ENCODE data around the gene BAIAP3.

BAIAP3 gene

GRCh38 chr16:1333854-1334700 is 632 bp downstream of the BAIAP3 start:
- no peak for DNase-seq

- DNase-seq: no peak
Measured at GRCh38 chr16:1334739-1335138, 1.3 kb downstream of the BAIAP3 start.

- DNase-seq: peak in 1 of 2 experiments; percentile 40
Measured at GRCh38 chr16:1335211-1335971, 1.9 kb downstream of the BAIAP3 start.

DNA sequence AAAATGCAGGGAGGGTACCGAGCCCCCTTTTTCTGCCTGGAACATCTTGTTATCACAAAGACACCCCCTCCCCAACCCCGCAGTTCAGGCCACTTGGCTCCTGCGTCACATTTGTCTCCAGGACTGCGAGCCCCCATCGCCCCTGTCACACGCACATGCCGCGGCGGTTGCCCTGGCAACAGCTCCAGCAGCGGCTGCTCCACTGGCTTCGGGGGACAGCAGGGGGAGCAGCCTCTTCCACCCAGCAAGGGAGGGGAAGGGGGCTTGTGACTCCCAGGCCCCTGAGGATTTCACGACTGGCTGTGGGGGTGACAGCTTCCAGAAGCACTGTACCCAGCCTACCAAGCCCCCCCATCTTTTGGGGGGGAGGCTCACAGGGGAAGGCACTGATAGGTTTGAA is 2.6 kb downstream of the BAIAP3 start:
- no peak for DNase-seq

- DNase-seq: no peak
Measured at GRCh38 chr16:1336619-1337018, 3.2 kb downstream of the BAIAP3 start.

GRCh38 chr16:1337486-1337885 is 4.0 kb downstream of the BAIAP3 start:
- DNase-seq: no peak

- peak in 1 of 2 experiments; percentile 49 for DNase-seq
Measured at GRCh38 chr16:1338119-1338730, 4.8 kb downstream of the BAIAP3 start.

DNA sequence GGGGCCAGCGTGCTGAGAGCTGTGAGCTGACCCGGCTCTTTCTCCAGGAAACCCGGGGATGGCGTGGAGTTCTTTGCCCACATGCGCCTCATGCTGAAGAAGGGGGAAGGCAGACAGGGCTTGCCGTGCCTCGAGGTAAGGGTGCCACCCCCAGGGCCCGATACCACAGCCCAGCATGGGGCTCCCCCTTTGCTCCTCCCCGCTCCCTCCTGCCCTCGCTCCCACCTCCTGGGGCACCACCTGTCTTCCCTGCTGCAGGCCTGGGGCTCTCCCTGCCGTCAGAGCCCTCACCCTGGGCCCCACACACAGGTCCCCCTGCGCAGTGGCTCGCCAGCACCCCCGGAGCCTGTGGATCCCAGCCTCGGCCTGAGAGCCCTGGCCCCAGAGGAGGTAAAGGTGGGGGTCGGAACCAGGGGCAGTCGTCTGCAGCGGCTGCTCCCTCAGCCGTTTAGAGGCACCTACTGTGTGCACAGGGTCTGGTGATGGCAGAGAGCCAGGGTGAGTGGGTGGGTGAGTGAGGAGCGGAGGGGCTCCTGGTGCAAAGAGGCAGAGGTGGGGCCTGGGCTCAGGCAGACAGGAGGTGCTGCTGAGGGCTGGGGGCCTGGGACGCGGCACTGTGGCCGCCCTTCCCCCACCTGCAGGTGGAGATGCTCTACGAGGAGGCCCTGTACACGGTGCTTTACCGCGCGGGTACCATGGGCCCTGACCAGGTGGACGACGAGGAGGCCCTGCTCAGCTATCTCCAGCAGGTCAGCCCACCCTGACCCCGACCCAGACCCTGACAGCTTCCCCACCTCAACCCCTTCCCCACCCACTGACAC is 5.6 kb downstream of the BAIAP3 start:
- no peak for DNase-seq

- no peak for DNase-seq
Measured at GRCh38 chr16:1340730-1341494, 7.5 kb downstream of the BAIAP3 start.

GRCh38 chr16:1341495-1342420 is 8.3 kb downstream of the BAIAP3 start:
- no peak for DNase-seq

GRCh38 chr16:1342526-1343427 is 9.3 kb downstream of the BAIAP3 start:
- DNase-seq: peak; percentile 96 to 97

GRCh38 chr16:1343428-1344242 is 10.2 kb downstream of the BAIAP3 start:
- DNase-seq: peak in 1 of 2 experiments; percentile 13

GRCh38 chr16:1344499-1344898 is 11.1 kb downstream of the BAIAP3 start:
- no peak for DNase-seq

DNA sequence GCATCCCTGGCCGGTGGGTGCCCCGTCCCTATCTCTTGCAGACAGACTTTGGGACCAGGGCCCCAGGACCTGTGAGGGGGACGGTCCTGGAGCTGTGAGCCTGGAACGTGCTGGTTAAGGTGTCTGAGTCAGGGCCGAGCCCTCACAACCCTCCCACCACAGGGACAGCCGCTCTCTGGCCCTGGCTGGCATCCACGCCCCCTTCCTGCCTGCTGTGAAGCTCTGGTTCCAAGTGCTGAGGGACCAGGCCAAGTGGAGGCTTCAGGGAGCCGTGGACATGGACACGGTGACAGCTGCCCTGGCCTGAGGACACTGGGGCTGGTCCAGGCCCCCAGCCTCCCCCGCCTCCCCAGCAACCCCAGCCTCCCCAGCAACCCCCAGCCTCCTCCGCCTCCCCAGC is 11.6 kb downstream of the BAIAP3 start:
- DNase-seq: no peak

DNA sequence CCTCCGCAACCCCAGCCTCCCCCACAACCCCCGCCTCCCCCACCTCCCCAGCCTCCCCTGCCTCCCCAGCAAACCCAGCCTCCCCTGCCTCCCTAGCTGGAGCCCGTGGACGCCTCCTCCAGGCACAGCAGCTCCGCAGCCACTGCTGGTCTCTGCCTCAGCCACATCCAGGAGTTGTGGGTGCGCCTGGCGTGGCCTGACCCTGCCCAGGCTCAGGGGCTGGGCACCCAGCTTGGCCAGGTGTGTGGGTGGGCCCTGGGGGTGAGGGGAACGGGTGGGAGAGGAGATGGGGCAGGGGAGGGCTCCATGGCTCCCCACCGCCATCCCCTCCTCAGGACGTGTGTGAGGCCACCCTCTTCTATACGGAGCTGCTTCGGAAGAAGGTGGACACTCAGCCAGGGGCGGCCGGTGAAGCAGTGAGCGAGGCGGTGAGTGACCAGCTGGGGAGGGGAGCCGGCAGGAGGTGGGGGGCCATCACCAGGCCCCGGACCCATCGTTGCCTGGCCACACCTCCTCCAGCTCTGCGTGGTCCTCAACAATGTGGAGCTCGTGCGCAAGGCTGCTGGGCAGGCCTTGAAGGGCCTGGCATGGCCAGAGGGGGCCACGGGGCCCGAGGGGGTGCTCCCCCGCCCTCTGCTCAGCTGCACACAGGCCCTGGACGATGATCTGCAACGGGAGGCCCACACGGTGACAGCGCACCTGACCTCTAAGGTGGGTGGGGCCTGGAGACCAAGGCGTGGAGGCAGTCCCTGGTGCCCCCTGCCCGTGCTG is 12.4 kb downstream of the BAIAP3 start:
- DNase-seq: no peak

- DNase-seq: no peak
Measured at GRCh38 chr16:1346422-1347285, 13.2 kb downstream of the BAIAP3 start.

- DNase-seq: no peak
Measured at GRCh38 chr16:1347286-1347855, 13.9 kb downstream of the BAIAP3 start.

Measured in SHP77 (cell line).